Measurements from ENCODE around the gene NLRP6.
"Not testable (repeated sequence)": the region's sequence is repeated elsewhere in the genome, so short reads cannot be mapped to it uniquely, and the experiment has no call there.

The NLRP6 gene

GRCh38 chr11:285894-286220, 7.7 kb downstream of the NLRP6 start:
- in situ Hi-C loops (cut with MboI; ENCODE audit: low sequenced_read_pairs, unreplicated experiment) = no loop called here
- DNase-seq (ENCODE audit: low spot score) = peak; percentile 31
- no peak for TF ChIP-seq CTCF (IDR thresholded peaks at IDR 0.05; ENCODE audit: borderline replicate concordance, control extremely low read depth, extremely low read depth, insufficient read depth, missing control alignments)

- DNase-seq (ENCODE audit: low spot score) = peak; percentile 36
- in situ Hi-C loops (cut with MboI; ENCODE audit: low sequenced_read_pairs, unreplicated experiment) = not testable (repeated sequence)
Measured at GRCh38 chr11:286977-287820, 9.0 kb downstream of the NLRP6 start.

- TF ChIP-seq CTCF (IDR thresholded peaks at IDR 0.05; ENCODE audit: borderline replicate concordance, control extremely low read depth, extremely low read depth, insufficient read depth, missing control alignments) = no peak
- in situ Hi-C loops (cut with MboI; ENCODE audit: low sequenced_read_pairs, unreplicated experiment) = no loop called here
- peak; percentile 46 for DNase-seq (ENCODE audit: low spot score)
Measured at GRCh38 chr11:287821-288477, 9.7 kb downstream of the NLRP6 start.

GRCh38 chr11:288478-289397, 10.5 kb downstream of the NLRP6 start, which contains the start of gene PGGHG:
Gene PGGHG, plus strand, starts transcription at chr11:289126. Its CDS starts 691 bp downstream, at chr11:289817.
- no peak for TF ChIP-seq CTCF (IDR thresholded peaks at IDR 0.05; ENCODE audit: borderline replicate concordance, control extremely low read depth, extremely low read depth, insufficient read depth, missing control alignments)
- peak; percentile 92 for DNase-seq (ENCODE audit: low spot score)
- in situ Hi-C loops (cut with MboI; ENCODE audit: low sequenced_read_pairs, unreplicated experiment) = no loop called here

GRCh38 chr11:289398-289711, 11.1 kb downstream of the NLRP6 start:
- no peak for TF ChIP-seq CTCF (IDR thresholded peaks at IDR 0.05; ENCODE audit: borderline replicate concordance, control extremely low read depth, extremely low read depth, insufficient read depth, missing control alignments)
- DNase-seq (ENCODE audit: low spot score) = no peak
- in situ Hi-C loops (cut with MboI; ENCODE audit: low sequenced_read_pairs, unreplicated experiment) = no loop called here

- in situ Hi-C loops (cut with MboI; ENCODE audit: low sequenced_read_pairs, unreplicated experiment) = no loop called here
- DNase-seq (ENCODE audit: low spot score) = no peak
- TF ChIP-seq CTCF (IDR thresholded peaks at IDR 0.05; ENCODE audit: borderline replicate concordance, control extremely low read depth, extremely low read depth, insufficient read depth, missing control alignments) = no peak
Measured at GRCh38 chr11:289712-290620, 11.8 kb downstream of the NLRP6 start.

All from GM13976 (cell line).